ENCODE measurements around the gene GALNT14.

Gene GALNT14

DNA sequence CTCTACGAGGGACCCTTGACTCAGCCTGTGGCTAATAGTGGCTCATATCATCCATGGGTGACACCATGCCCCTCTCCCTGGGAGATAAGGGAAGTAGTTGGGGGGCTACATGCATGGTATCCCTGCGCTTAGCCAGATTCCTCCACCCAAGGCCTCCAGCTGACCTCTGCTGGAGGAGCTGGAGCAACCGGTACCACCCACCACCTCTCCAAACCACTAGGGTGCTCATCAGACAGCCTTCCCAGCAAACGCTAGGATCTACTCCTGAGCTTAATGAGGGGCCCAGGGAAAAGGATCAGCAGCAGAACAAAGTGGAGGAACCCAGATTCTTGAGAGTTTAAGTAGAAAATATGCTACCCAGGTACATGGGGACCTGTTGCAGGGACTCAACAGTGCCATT, 255.1 kb downstream of the GALNT14 start:
- H3K27ac ChIP-seq (ENCODE audit: extremely low read depth, low read depth, low read length) = no peak overlapping the region
- no peaks in the 10 kb centered on the region for H3K4me1 ChIP-seq (ENCODE audit: control insufficient read depth, insufficient read depth, low read length)
- H3K4me3 ChIP-seq (ENCODE audit: low read depth, low read length) = no peak overlapping the region
- CTCF ChIA-PET = no interaction called here
- TF ChIP-seq ZNF223 (tag by site-specific recombination; IDR thresholded peaks at IDR 0.05) (no peak), ZNF596 (tag by site-specific recombination; IDR thresholded peaks at IDR 0.05) (no peak), SCRT2 (tag by site-specific recombination; IDR thresholded peaks at IDR 0.05) (peak; percentile 81; the same call in 1 of the 2 replicates), ZSCAN23 (tag by site-specific recombination; IDR thresholded peaks at IDR 0.05) (no peak), GLI2 (tag by site-specific recombination; IDR thresholded peaks at IDR 0.05; ENCODE audit: borderline replicate concordance, low read depth) (no peak), SCRT1 (tag by site-specific recombination; IDR thresholded peaks at IDR 0.05; ENCODE audit: borderline replicate concordance) (0 out of 2 replicates have a peak, but pooled peaks have one; percentile 17), ZBTB17 (tag by site-specific recombination; IDR thresholded peaks at IDR 0.05) (no peak), ZNF433 (tag by site-specific recombination; IDR thresholded peaks at IDR 0.05; ENCODE audit: low read depth) (no peak), ZNF24 (tag by site-specific recombination; IDR thresholded peaks at IDR 0.05) (no peak), ZNF274 (IDR thresholded peaks at IDR 0.05; ENCODE audit: low read length) (no peak), ZNF274 (tag by site-specific recombination; IDR thresholded peaks at IDR 0.05; ENCODE audit: borderline replicate concordance) (no peak), ZNF394 (tag by site-specific recombination; IDR thresholded peaks at IDR 0.05; ENCODE audit: borderline replicate concordance) (no peak)
- TF ChIP-seq, protein P1, sequence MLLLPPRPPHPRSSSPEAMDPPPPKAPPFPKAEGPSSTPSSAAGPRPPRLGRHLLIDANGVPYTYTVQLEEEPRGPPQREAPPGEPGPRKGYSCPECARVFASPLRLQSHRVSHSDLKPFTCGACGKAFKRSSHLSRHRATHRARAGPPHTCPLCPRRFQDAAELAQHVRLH (tag by site-specific recombination; IDR thresholded peaks at IDR 0.05) = no peak
- TF ChIP-seq, protein P2, sequence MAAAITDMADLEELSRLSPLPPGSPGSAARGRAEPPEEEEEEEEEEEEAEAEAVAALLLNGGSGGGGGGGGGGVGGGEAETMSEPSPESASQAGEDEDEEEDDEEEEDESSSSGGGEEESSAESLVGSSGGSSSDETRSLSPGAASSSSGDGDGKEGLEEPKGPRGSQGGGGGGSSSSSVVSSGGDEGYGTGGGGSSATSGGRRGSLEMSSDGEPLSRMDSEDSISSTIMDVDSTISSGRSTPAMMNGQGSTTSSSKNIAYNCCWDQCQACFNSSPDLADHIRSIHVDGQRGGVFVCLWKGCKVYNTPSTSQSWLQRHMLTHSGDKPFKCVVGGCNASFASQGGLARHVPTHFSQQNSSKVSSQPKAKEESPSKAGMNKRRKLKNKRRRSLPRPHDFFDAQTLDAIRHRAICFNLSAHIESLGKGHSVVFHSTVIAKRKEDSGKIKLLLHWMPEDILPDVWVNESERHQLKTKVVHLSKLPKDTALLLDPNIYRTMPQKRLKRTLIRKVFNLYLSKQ (tag by site-specific recombination; IDR thresholded peaks at IDR 0.05; ENCODE audit: borderline replicate concordance) = no peak
- POLR2A ChIA-PET = no interaction called here
- H3K9me3 ChIP-seq (ENCODE audit: control insufficient read depth, insufficient read depth, low read depth, low read length) = no peaks in the 10 kb centered on the region
- no peaks in the 10 kb centered on the region for H3K36me3 ChIP-seq (ENCODE audit: control insufficient read depth in 2 of 2, insufficient read depth in 1 of 2, low read length in 2 of 2)

DNA sequence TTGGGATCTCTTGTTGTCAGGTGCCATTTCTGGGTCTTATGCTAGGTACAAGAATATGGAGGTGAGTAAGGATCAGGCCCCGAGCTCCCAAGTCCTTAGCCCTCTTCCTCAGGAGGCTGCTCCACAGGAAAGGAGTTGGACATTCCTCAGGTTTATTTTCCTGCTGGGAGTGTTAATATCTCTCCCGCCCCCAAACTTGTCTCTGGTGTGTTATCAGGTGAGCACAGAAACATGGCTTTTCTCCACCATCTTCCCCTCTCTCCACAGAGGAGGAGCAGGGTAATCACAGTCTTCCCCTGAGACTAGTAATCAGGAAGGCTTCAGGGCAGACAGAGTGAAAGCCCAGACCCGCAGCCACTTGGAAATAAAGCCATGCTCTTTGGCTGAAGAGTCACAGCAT, 257.7 kb downstream of the GALNT14 start:
- no peaks in the 10 kb centered on the region for H3K36me3 ChIP-seq (ENCODE audit: control insufficient read depth in 2 of 2, insufficient read depth in 1 of 2, low read length in 2 of 2)
- no peak overlapping the region for H3K27ac ChIP-seq (ENCODE audit: extremely low read depth, low read depth, low read length)
- ChIA-PET CTCF (no interaction called here), POLR2A (no interaction called here)
- no peaks in the 10 kb centered on the region for H3K9me3 ChIP-seq (ENCODE audit: control insufficient read depth, insufficient read depth, low read depth, low read length)
- no peak overlapping the region for H3K4me3 ChIP-seq (ENCODE audit: low read depth, low read length)
- H3K4me1 ChIP-seq (ENCODE audit: control insufficient read depth, insufficient read depth, low read length) = no peaks in the 10 kb centered on the region
- TF ChIP-seq KLF10 (tag by site-specific recombination; IDR thresholded peaks at IDR 0.05) (no peak), ZNF248 (tag by site-specific recombination; IDR thresholded peaks at IDR 0.05) (no peak), OVOL3 (tag by site-specific recombination; IDR thresholded peaks at IDR 0.05) (no peak), ZNF132 (tag by site-specific recombination; IDR thresholded peaks at IDR 0.05; ENCODE audit: borderline replicate concordance) (no peak), ZNF624 (tag by site-specific recombination; IDR thresholded peaks at IDR 0.05) (no peak), KLF16 (tag by site-specific recombination; IDR thresholded peaks at IDR 0.05) (no peak), ZFHX2 (tag by site-specific recombination; conservative IDR thresholded peaks at IDR 0.05) (no peak), EGR2 (tag by site-specific recombination; IDR thresholded peaks at IDR 0.05; ENCODE audit: low read depth) (no peak), ZNF626 (tag by site-specific recombination; IDR thresholded peaks at IDR 0.05) (no peak)
- TF ChIP-seq, protein P3, sequence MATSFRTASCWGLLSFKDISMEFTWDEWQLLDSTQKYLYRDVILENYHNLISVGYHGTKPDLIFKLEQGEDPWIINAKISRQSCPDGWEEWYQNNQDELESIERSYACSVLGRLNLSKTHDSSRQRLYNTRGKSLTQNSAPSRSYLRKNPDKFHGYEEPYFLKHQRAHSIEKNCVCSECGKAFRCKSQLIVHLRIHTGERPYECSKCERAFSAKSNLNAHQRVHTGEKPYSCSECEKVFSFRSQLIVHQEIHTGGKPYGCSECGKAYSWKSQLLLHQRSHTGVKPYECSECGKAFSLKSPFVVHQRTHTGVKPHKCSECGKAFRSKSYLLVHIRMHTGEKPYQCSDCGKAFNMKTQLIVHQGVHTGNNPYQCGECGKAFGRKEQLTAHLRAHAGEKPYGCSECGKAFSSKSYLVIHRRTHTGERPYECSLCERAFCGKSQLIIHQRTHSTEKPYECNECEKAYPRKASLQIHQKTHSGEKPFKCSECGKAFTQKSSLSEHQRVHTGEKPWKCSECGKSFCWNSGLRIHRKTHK (tag by site-specific recombination; IDR thresholded peaks at IDR 0.05) = no peak
- TF ChIP-seq, protein P4, sequence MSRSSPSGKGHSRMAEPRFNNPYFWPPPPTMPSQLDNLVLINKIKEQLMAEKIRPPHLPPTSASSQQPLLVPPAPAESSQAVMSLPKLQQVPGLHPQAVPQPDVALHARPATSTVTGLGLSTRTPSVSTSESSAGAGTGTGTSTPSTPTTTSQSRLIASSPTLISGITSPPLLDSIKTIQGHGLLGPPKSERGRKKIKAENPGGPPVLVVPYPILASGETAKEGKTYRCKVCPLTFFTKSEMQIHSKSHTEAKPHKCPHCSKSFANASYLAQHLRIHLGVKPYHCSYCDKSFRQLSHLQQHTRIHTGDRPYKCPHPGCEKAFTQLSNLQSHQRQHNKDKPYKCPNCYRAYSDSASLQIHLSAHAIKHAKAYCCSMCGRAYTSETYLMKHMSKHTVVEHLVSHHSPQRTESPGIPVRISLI (tag by site-specific recombination; IDR thresholded peaks at IDR 0.05) = no peak
- TF ChIP-seq, protein P5, sequence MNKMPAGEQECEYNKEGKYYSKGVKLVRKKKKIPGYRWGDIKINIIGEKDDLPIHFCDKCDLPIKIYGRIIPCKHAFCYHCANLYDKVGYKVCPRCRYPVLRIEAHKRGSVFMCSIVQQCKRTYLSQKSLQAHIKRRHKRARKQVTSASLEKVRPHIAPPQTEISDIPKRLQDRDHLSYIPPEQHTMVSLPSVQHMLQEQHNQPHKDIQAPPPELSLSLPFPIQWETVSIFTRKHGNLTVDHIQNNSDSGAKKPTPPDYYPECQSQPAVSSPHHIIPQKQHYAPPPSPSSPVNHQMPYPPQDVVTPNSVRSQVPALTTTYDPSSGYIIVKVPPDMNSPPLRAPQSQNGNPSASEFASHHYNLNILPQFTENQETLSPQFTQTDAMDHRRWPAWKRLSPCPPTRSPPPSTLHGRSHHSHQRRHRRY (tag by site-specific recombination; IDR thresholded peaks at IDR 0.05) = no peak
